ENCODE results near the gene GDI1.
A peak's percentile ranks its signal among the peaks of the same experiment; 100 is the strongest.

GDI1 gene

DNA sequence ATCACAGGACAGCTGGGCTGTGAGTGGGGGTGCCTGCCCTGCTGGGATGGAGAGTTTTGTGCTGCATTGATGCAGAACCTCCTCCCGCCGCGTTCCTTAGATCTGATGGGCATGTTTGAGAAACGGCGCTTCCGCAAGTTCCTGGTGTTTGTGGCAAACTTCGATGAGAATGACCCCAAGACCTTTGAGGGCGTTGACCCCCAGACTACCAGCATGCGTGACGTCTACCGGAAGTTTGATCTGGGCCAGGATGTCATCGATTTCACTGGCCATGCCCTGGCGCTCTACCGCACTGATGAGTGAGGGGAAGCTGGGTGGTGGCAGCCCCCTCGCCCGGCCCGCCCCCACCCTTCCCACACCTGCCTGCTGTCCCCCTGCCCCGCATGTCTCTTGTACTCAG, 2.9 kb downstream of the GDI1 start:
- DNase-seq, result no peak

DNA sequence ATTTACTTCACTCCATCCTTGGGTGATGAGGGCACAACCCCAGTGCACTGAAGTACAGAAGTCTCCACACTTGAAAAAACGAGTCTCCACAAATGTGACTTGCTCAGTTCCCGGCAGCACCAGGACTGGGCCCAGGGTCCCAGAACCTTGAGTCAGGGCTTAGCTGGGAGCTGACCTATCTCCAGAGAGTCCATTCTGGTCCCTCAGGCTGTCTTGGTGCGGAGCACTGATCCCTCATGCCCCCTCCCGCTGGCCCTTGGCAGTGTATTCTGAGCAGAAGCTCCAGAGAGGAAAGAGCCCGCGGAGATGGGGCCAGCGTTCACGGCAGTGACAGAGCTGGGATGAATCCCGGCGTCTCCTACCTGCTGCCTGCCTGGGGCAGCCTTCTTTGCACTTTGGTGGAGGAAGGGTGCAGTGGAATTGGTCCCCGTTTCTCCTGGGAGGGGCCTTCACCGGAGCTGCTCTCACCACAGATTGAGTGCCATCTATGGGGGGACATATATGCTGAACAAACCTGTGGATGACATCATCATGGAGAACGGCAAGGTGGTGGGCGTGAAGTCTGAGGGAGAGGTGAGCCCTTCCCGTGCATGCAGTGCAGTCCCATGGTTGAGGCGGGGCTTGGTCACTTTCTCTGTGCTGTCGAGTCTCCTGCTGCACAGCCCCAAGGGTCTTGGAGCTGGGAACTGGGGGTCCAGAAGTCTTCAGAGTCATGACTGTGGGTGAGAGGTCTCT, 3.8 kb downstream of the GDI1 start:
- no peak for DNase-seq

DNA sequence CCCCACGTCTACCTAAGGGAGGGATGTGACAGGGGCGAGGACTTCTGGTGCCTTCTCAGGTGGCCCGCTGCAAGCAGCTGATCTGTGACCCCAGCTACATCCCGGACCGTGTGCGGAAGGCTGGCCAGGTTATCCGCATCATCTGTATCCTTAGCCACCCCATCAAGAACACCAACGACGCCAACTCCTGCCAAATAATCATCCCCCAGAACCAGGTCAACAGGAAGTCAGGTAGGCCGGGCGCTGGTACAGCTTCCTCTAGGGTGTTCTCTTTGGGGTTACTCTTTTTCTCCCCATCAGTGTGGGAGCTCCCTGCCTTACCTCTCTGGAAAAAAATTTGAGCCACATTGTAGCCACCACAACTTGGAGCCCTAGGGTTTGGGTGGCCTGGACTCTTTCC, 4.6 kb downstream of the GDI1 start:
- DNase-seq, result no peak

DNA sequence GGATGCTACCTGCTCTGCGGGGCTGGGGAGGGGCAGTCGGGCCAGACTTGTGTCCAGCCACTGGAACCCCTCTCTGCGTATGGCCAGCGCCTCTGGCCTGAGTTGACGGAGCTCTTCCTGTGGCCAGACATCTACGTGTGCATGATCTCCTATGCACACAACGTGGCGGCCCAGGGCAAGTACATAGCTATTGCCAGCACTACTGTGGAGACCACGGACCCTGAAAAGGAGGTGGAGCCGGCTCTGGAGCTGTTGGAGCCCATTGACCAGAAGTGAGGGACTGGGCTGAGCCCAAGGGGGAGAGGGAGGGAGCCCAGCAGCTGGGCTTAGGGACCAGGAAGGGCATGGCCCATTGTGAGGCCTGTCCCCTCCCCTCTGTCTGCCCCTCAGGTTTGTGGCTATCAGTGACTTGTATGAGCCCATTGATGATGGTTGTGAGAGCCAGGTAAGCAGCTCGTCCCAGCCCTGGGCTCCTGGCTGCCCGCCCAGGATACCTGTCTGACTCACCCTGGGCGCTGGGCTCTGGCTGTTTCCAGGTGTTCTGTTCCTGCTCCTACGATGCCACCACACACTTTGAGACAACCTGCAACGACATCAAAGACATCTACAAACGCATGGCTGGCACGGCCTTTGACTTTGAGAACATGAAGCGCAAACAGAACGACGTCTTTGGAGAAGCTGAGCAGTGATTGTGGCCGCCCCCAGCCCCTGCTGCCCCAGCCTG, 5.2 kb downstream of the GDI1 start:
- DNase-seq, result no peak

DNA sequence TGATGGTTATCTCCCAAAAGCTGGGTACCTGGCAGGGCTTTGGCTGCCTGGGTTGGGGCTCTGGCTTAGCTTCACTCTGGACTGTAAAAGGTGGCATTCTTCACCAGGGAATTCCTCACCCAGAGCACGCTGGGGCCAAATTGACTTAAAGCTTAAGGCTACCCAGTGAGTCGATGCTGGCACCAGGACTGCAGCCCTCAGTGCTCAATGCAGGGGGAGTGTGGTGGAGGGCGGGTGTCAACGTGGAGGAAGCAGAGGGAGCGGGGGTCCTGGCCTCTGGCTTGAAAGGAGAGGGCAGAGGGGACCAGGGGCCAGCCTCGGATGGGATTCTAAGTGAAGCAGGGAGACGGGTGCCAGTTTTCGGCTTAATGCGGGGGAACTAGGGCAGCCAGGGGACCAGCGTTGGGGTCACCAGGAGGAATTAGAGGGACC, 6.5 kb downstream of the GDI1 start:
- no peak for DNase-seq

DNA sequence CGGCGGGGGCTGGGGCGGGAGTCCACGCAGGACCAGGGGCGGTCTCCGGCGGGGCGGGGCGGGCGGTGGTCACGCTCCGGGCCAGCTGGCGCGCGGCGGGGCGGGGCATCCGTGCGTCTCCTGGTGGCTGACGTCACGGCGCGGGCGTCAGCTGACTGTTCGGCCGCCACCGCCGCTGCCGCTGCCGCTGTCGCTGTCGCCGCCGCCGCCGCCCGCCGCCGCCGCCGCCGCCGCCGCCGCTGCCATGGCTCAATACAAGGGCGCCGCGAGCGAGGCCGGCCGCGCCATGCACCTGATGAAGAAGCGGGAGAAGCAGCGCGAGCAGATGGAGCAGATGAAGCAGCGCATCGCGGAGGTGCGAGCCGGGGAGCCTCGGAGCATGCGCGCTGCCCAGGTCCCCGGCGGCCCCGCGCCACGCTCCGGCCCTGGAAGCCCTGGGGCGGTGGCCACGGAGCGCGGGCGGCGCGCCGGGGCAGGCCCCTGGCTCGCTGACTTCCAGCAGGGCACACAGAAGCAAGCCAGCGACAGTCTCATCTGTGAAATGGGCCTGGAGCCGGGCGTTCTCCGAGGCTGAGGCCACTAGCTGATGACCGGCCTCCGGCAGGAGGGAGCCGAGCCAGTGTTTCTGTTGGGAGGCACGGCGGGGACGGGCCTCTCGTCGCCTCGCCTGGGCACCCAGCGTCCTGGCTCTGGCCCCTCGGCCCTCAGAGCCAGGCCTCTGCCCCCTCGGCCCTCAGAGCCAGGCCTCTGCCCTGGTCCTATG, 7.2 kb downstream of the GDI1 start, which contains the start of gene FAM50A:
FAM50A (plus strand) TSS at position 150 of the 763 bp plus-strand sequence; CDS start at position 245, 95 bp downstream.
- peak; percentile 78 for DNase-seq

DNA sequence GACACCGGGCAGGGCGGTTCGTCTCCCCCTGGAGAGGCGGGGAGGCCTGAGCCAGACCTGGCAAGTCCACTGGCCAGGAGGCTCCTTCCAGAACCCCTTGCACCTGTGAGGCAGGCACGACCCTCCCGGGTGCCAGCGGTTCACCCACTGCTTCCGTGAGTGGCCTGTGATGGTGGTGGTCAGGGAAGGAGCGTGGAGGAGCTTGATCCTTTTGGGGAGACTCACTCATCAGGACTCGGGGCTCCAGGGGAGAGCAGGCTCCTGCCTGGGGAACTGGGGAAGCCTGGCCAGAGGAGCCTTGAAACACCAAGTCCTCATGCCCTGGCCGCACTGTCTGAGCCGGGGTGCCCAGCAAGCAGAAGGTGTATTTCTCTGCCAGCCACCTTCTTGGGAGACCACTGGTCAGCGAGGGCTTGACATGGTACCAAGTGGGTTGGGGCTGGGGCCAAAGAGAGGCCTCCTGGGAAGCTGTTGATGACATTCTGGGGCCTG, 7.8 kb downstream of the GDI1 start:
- no peak for DNase-seq

DNA sequence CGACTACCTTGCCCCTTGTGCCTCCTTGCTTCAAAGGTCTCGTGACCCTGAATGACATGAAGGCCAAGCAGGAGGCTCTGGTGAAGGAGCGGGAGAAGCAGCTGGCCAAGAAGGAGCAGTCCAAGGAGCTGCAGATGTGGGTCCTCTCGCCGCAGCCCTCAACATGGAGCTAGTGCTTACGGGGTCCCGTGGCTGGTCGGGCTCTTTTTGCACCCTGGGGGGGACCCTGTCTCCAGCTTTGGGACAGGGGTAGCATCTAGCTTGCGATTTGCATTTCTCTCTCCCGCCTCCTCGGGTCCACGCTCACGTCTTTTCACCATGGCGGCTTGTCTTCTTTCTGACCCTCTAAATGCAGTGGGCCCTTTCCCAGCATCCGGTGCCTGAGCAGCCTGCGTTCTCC, 8.8 kb downstream of the GDI1 start:
- no peak for DNase-seq

DNA sequence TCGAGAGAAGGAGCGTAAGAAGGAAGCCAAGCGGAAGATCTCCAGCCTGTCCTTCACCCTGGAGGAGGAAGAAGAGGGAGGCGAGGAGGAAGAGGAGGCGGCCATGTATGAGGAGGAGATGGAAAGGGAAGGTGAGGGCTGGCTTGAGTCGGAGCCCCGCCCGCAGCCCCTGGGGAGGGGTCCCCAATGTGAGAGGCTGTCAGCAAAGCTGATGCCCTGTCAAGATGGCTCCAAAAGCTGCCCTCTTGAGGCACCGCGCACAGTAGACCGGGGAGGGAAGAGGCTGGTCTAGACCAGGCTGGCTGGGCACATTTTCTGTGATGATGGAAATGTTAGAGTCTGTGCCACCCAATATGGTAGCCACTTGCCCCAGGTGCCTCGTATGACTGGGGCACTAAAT, 9.5 kb downstream of the GDI1 start:
- DNase-seq, result no peak

DNA sequence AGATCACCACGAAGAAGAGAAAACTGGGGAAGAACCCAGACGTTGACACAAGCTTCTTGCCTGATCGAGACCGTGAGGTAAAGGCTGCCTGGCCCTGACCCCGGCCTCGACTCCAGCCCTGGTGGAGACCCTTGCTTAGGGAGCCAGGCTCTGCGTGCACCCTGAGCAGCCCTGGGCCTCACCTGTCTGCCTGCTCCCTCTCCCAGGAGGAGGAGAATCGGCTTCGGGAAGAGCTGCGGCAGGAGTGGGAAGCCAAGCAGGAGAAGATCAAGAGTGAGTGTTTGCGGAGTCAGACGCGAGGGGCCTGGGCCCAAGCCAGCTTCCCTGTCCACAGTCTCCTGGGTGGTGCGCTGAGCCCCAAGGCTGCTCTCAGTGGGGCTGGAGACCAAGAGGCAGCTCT, 11.5 kb downstream of the GDI1 start:
- DNase-seq, result no peak

DNA sequence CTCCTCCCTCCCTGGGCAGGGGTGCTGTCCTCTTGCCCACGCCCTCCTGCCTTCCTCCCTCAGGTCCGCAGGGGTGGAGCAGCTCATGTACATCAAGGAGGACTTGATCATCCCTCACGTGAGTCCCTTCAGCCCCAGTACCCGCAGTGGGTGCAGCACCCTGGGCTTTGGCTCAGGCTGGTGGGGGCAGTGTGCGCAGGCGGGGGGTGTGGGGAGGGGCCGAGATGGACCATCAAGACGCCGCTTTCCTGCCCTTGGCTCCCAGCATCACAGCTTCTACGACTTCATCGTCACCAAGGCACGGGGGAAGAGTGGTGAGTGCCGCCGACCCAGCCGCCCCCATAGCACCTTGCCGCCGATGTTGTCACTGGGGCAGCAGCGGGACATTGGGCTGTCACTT, 12.7 kb downstream of the GDI1 start:
- DNase-seq, result no peak

DNA sequence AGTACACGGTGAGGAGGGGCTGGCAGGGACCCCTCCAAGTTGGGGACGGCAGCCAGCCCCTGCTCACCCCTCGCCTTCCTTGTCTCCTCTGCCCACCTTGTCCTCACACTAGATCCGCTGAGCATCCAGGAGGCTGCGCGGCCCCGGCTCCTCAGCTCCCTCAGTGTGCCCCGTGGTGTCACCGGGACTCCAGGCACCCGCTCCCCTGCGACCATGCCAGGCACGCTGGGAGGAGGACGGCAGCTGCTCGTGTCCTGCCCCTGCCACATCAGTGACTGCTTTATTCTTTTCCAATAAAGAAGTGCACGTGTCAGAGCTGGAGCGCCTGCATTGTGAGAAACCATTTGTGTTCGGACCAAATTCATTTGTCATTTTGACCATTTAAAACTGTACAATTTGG, 13.4 kb downstream of the GDI1 start:
- no peak for DNase-seq

DNA sequence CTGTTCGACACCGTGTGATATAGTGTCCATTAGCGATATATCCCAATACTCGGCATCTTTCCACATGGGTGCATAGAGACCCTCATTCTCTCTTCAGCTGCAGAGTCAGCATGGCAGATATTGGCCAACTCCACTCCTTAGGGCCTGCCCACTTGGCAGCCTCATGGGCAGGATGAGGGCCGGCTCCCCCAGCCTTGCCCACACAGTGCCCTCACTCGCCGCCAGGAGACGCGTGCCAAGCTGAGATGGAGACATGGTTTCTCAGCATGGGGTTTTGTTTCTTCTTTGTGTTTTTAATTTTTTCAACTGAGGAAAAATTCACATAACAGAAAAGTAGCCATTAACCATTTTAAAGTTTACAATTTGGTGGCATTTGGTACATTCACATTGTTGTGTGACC, 15.9 kb downstream of the GDI1 start:
- no peak for DNase-seq

DNA sequence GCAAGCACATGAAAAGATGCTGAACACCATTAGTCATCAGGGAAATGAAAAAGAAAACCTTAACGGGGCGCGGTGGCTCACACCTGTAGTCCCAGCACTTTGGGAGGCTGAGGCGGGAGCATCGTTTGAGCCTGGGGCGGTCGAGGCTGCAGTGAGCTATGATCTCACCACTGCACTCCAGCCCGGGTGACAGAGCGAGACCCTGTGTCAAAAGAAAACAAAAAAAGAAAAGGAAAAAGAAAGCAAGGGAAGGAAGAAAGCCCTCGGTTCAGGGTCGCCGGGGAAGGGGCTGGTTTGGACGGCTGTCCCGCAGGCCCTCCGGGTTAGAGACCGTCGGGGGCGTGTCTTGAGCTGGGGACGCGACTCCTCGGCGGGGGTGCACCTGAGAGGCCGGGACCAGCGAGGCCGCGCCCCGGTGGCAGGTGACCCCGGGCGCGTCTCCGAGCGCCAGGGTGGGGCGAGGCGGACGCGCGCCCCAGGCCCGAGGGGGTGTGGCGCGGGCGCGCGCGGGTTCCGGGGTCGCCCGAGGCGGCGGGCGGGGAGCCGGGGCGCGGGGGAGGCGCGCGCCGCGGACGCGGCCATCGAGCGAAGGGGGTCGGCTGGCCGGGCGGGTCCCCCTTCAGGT, 20.6 kb downstream of the GDI1 start:
- DNase-seq, result peak; percentile 61

DNA sequence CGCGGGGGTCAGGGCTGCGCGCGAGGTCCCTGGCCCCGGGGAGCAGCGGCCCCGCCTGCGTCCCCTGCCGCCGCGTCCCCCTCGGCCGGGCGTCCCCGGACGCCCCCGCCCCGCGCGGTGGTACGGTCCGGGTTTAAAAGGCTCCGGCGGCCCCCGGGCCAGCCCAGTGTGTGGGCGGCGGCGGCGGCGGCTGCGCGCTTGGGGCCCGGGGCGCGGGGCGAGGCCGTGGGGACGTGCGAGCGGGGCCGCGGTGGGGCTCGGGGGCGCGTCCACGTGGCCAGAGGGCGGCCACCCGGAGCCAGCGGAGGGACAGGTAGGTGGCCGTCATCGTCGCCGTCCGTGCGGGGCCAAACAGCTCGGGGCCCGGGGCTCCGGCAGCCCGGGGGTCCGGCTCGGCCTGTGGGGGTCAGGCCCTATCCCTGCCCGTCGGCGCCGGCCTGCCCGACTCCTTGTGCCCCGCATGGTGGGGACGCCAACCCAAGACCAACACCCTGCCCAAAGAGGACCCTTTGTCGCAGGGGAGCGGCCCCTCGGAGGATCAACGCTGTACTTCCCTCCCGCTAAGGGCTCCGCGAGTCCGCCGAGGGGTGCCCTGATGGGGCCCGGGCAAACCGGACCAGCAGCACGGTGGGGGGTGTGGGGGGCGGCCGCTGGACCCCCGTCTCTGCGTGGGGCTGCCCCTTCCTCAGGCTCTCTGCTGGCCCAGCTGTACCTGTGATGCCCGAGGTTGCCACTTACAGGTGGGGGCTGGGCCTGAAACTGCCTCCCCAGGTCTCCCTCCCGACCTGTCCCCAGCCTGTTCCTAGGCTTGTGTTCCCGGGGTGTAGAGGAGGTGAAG, 21.4 kb downstream of the GDI1 start, which contains the start of gene PLXNA3:
PLXNA3 (plus strand) TSS at position 166 of the 838 bp plus-strand sequence. CDS start 1,903 bp downstream, outside the sequence.
- DNase-seq, result peak; percentile 70

DNA sequence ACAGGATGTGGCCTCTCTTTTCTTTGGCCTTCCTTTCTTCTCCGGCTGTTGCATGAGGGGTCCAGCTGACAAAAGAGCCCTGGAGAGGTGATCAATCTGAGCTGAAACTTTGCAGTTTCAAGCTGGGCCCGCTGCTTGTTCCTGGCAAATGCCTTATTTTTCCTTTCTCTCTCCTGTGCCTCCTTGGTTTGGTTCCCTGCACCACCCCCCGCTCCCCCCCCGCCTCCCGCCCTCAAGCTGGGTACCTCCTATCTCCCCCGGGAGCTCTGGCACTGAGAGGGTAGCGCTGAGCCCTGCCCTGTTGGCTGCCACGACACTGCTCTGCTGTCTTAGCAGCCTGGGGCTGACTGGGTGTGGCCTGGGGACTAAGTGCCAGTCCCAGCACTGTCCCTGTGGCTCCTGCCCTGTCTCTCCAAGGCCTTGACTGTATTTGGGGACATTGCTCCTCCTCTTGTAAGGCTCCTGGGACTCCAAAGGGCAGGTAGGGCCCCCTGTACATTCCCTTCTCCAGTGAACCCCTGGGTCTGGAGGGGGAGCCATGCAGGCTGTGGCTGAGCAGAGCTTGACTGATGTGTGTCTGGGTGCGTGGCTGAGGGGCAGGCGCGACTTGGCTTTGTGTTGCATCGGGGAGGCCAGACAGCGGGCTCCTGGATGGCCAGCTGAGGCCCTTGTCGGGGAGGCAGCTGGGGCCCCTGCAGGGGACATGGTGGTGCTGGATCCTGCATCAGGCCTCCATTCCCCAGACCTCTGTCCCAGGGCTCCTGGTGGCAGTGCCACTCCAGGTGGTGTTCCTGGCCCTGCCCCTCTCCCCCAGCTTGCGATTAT, 22.2 kb downstream of the GDI1 start:
- no peak for DNase-seq

DNA sequence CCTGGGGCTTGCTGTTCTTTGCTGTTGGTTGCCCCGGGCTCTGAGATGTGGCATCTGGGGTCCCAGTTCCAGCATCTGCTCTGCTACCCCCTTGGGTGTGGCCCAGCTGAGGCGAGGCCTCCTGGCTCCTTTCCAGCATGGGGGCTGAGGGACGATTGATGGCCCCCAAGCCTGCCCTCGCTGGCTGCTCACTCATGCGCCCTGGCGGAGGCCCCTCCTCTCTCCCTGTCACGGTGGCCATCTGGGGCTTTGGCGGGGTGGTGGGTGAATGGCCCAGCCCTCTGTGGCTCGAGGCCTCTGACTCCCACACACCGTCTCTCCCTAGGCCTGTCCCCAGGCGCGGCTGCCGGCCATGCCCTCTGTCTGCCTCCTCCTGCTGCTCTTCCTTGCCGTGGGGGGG, 22.9 kb downstream of the GDI1 start:
- no peak for DNase-seq

DNA sequence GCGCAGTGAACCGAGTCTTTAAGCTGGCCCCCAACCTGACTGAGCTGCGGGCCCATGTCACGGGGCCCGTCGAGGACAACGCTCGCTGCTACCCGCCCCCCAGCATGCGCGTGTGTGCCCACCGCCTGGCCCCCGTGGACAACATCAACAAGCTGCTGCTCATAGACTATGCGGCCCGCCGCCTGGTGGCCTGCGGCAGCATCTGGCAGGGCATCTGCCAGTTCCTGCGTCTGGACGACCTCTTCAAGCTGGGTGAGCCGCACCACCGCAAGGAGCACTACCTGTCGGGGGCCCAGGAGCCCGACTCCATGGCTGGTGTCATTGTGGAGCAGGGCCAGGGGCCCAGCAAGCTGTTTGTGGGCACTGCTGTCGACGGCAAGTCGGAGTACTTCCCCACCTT, 23.4 kb downstream of the GDI1 start:
- DNase-seq, result no peak

DNA sequence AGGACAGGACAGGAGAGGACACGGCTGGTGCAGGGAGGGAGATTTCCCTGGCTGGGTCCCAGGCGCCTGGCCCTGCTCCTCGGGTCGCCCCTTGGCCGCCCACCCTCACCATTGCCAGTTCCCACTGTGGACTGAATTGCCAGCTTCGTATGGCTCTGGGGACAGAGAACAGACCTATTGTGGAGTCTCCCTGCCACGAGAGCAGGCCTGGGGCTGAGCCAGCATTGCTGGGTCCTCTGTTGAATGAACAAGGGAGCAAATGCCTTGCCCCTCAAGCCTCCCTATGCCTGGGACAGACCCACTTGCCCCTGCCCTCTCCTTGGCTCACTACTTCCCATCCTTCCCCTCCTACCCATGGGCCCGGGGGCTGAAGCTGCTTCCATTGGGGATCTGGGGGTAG, 25.4 kb downstream of the GDI1 start:
- no peak for DNase-seq

DNA sequence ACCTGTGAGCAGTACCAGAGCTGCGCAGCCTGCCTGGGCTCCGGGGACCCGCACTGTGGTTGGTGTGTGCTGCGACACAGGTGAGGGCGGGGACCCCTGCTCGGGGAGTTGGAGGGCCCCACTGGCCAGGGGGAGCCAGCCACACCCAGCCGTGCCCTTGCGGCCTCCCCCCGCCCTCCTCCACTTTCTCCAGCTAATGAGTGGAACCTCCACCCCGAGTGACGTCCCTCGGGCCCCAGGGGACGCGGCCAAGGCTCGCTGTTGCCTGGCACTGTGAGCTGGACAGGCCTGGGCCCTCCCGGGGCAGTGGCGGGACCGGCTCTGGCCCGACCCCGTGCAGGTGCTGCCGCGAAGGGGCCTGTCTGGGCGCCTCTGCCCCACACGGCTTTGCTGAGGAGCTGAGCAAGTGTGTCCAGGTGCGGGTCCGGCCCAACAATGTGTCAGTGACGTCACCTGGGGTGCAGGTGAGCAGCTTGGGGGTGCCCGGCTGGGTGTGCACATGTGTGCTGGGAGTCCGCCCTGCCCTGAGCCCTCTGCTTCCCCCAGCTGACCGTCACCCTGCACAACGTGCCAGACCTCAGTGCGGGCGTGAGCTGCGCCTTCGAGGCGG, 26.8 kb downstream of the GDI1 start:
- no peak for DNase-seq

Measured in activated CD4-positive, CD25-positive, alpha-beta regulatory T cell treated with anti-CD3 and anti-CD28 coated beads, Interleukin-2, amount 50 U/mL, for 72 hours (primary cell).